NB4 (cell line): ENCODE measurements around the gene ADGRB2.

Experiments used
- MYC ChIP-seq: IDR thresholded peaks from 2 replicates; pipeline ENCODE4 v1.6.1; 2011; ENCODE audit warnings: low read depth, low read length
- TF ChIP-seq, protein P1 (sequence below): IDR thresholded peaks from one replicate; pipeline ENCODE4 v1.5.1; 2012; ENCODE audit warnings: low read depth, low read length

DNA sequence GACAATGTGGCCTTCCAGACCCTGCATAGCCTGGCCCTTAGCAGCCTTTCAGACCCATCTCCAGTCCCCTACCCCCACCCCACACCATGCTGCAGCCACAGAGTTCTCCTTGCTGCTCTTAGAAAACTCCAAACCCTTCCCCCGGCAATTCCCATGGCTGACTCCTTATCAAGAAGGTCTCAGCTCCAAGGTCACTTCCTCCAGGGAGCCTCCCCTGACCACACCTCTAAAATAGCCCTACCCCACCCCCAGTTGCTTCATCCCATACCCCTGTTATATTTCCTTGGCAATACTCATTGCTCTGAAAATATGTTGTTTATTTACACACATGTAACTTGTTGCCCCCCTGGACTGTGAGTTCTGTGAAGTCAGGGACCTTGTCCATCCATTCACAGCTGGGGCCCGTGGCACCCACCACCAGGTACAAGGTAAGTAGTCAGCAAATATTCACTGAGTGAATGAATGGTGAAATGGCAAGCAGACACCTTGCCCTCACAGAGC lies 4.3 kb upstream of the ADGRB2 start:
- TF ChIP-seq, protein P1, sequence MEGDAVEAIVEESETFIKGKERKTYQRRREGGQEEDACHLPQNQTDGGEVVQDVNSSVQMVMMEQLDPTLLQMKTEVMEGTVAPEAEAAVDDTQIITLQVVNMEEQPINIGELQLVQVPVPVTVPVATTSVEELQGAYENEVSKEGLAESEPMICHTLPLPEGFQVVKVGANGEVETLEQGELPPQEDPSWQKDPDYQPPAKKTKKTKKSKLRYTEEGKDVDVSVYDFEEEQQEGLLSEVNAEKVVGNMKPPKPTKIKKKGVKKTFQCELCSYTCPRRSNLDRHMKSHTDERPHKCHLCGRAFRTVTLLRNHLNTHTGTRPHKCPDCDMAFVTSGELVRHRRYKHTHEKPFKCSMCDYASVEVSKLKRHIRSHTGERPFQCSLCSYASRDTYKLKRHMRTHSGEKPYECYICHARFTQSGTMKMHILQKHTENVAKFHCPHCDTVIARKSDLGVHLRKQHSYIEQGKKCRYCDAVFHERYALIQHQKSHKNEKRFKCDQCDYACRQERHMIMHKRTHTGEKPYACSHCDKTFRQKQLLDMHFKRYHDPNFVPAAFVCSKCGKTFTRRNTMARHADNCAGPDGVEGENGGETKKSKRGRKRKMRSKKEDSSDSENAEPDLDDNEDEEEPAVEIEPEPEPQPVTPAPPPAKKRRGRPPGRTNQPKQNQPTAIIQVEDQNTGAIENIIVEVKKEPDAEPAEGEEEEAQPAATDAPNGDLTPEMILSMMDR = no peak
- TF ChIP-seq MYC = no peak
